ENCODE data around the gene RFX3. TPM values are rescaled to one million over a fixed set of nuclear protein-coding genes. Genes with fewer than 3 reads are reported as not detected.

The RFX3 gene
- total RNA-seq = 1 to 10 TPM; 2.0 to 4.6 TPM
- polyA plus RNA-seq = 1 to 10 TPM in 1 of 2 donors, under 1 TPM in 1; 0.30 to 1.0 TPM

GRCh38 chr9:3525836-3526164 lies at the start of gene RFX3:
Gene RFX3 (minus strand): TSS chr9:3526001. CDS start chr9:3395588, 130,413 bp downstream.
- Histone ChIP-seq H3K9ac (ENCODE audit: low read depth in 1 of 2, low read length in 2 of 2) (peak within 1 kb of the TSS; percentile 65 to 99), H3K4me3 (ENCODE audit: low read depth in 1 of 3, low read length in 3 of 3) (peak within 1 kb of the TSS; percentile 81 to 99 (median 85)), H3K9me3 (ENCODE audit: control insufficient read depth in 4 of 4, low read length in 3 of 4) (no peaks in the 10 kb centered on the region), H3K27me3 (ENCODE audit: control insufficient read depth in 4 of 4, insufficient read depth in 4 of 4, low read length in 3 of 4) (no peaks in the 10 kb centered on the region), H3K4me1 (ENCODE audit: control insufficient read depth in 4 of 4, insufficient read depth in 4 of 4, low read length in 3 of 4) (peaks cover 0 to 18% (median 13%) of the 10 kb centered on the region in 4 donors), H3K36me3 (ENCODE audit: control insufficient read depth in 4 of 4, insufficient read depth in 3 of 4, low read depth in 1 of 4, low read length in 3 of 4) (no peaks in the 10 kb centered on the region), H3K27ac (ENCODE audit: low read depth in 1 of 2, low read length in 2 of 2) (peak within 1 kb of the TSS; percentile 99 to 100)
- WGBS = under 1% methylated on average over 24 of the region's 24 CpGs
- peak; percentile 91 for DNase-seq (ENCODE audit: low spot score)
- TF ChIP-seq RXRA (IDR thresholded peaks at IDR 0.05) = peak in 1 of 2 donors; percentile 22
- no peak for TF ChIP-seq TAF1 (conservative IDR thresholded peaks at IDR 0.05)
- no peak for TF ChIP-seq FOXA2 (IDR thresholded peaks at IDR 0.05)
- TF ChIP-seq CTCF (IDR thresholded peaks at IDR 0.05; ENCODE audit: low read depth, low read length, missing input control) = no peak
- TF ChIP-seq REST (IDR thresholded peaks at IDR 0.05) = no peak
- TF ChIP-seq RAD21 (IDR thresholded peaks at IDR 0.05) = no peak
- peak; percentile 53 for TF ChIP-seq MAX (IDR thresholded peaks at IDR 0.05)
- TF ChIP-seq NR2F2 (IDR thresholded peaks at IDR 0.05) = no peak
- TF ChIP-seq ATF3 (IDR thresholded peaks at IDR 0.05) = no peak
- TF ChIP-seq SP1 (IDR thresholded peaks at IDR 0.05) = peak; percentile 46

GRCh38 chr9:3571500-3571899 lies 45.7 kb upstream of the RFX3 start:
- Histone ChIP-seq H3K36me3 (ENCODE audit: control insufficient read depth in 4 of 4, insufficient read depth in 3 of 4, low read depth in 1 of 4, low read length in 3 of 4) (no peaks in the 10 kb centered on the region), H3K9ac (ENCODE audit: low read depth in 1 of 2, low read length in 2 of 2) (no peak overlapping the region), H3K27me3 (ENCODE audit: control insufficient read depth in 4 of 4, insufficient read depth in 4 of 4, low read length in 3 of 4) (no peaks in the 10 kb centered on the region), H3K9me3 (ENCODE audit: control insufficient read depth in 4 of 4, low read length in 3 of 4) (no peaks in the 10 kb centered on the region), H3K4me3 (ENCODE audit: low read depth in 1 of 3, low read length in 3 of 3) (no peak overlapping the region), H3K4me1 (ENCODE audit: control insufficient read depth in 4 of 4, insufficient read depth in 4 of 4, low read length in 3 of 4) (peaks cover 0 to 2% (median 0%) of the 10 kb centered on the region in 4 donors), H3K27ac (ENCODE audit: low read depth in 1 of 2, low read length in 2 of 2) (no peak overlapping the region)
- TF ChIP-seq EGR1 (IDR thresholded peaks at IDR 0.05; ENCODE audit: low read depth in 2 of 2) (no peak), ATF3 (IDR thresholded peaks at IDR 0.05) (no peak), GABPA (IDR thresholded peaks at IDR 0.05 in 1 of 2, conservative IDR thresholded peaks at IDR 0.05 in 1 of 2) (no peak), RXRA (IDR thresholded peaks at IDR 0.05) (no peak), SP1 (IDR thresholded peaks at IDR 0.05) (no peak), JUND (IDR thresholded peaks at IDR 0.05) (no peak), MAX (IDR thresholded peaks at IDR 0.05) (no peak), REST (IDR thresholded peaks at IDR 0.05) (no peak), YY1 (IDR thresholded peaks at IDR 0.05) (no peak), HNF4A (conservative IDR thresholded peaks at IDR 0.05) (no peak), FOXA2 (IDR thresholded peaks at IDR 0.05) (no peak)
- 94% methylated on average over 1 of the region's 1 CpG for WGBS
- no peak for DNase-seq (ENCODE audit: low spot score)

Data from liver (tissue), 9 donors.